ENCODE measurements around the gene SLC10A2.

DNA sequence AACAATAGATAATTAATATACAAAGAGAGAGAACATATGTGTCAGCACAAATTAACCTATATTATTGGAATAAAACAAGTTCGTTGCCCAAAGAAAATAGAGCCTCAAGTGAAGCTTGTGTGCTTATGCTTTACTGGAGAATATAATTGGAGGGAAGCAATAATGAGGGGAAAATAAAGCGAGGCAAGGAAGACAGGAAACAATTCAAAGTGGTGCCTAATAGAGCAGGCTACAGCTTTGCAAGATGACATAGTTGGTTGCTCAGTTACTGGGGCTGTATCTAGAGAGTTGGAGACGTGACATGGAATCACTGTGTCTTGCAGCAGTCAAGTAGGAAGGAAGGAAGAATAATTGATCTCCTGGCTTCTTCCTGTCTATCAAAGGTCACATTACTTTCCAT lies 21.1 kb upstream of the SLC10A2 start:
- TF ChIP-seq ZNF274 (IDR thresholded peaks at IDR 0.05; ENCODE audit: low read depth, low read length) (no peak), YY1 (IDR thresholded peaks at IDR 0.05; ENCODE audit: insufficient read depth, insufficient read length) (no peak), SUZ12 (IDR thresholded peaks at IDR 0.05; ENCODE audit: extremely low read depth, insufficient read depth, insufficient read length) (no peak)

Data from NT2/D1 (cell line).